Neural cell (in vitro differentiated cells): ENCODE results near the gene IGF1R. TPM values are rescaled to one million over a fixed set of nuclear protein-coding genes. Genes with fewer than 3 reads are reported as not detected.

Experiments
- H2AFZ ChIP-seq: fragments of 200-600, 300-800 bp; sonication (generic), shearing (Covaris generic); 2 replicates; pipeline ENCODE4 v1.6.0; 2014; ENCODE audit warnings: low read depth, mild to moderate bottlenecking, antibody characterized with exemption, low read length, moderate library complexity
- H3F3A ChIP-seq: fragments of 200-600 bp; shearing (Covaris generic); 2 replicates; pipeline ENCODE4 v1.6.1; 2016; ENCODE audit warnings: mild to moderate bottlenecking, moderate library complexity, mixed read lengths, antibody characterized with exemption, low read length; ENCODE audit not compliant: insufficient read depth, poor library complexity, severe bottlenecking
- H3K27ac ChIP-seq: fragments of 200-600, 300-800 bp; sonication (generic), shearing (Covaris generic); 2 replicates; pipeline ENCODE4 v1.5.1; 2014; ENCODE audit warnings: mild to moderate bottlenecking, low read length, moderate library complexity
- H3K27me3 ChIP-seq: fragments of 300-800, 200-600 bp; sonication (generic), shearing (Covaris generic); 2 replicates; pipeline ENCODE4 v1.6.0; 2014; ENCODE audit warnings: mild to moderate bottlenecking, low read depth, low read length, moderate library complexity; ENCODE audit not compliant: insufficient read depth
- H3K36me3 ChIP-seq: fragments of 300-800, 200-600 bp; sonication (generic), shearing (Covaris generic); 2 replicates; pipeline ENCODE4 v1.5.1; 2014; ENCODE audit warnings: mild to moderate bottlenecking, antibody characterized with exemption, low read length, moderate library complexity; ENCODE audit not compliant: insufficient read depth
- H3K4me2 ChIP-seq: fragments of 300-800, 200-600 bp; sonication (generic), shearing (Covaris generic); 2 replicates; pipeline ENCODE4 v1.6.0; 2014; ENCODE audit warnings: mild to moderate bottlenecking, low read length
- H3K4me3 ChIP-seq: fragments of 300-800, 200-600 bp; sonication (generic), shearing (Covaris generic); 2 replicates; pipeline ENCODE4 v1.5.1; 2014; ENCODE audit warnings: mild to moderate bottlenecking, low read length, moderate library complexity
- H3K79me2 ChIP-seq: fragments of 200-600 bp; shearing (Covaris generic); replicated peaks from 2 replicates; pipeline ENCODE4 v1.6.0; 2014; ENCODE audit warnings: mild to moderate bottlenecking, low read length, moderate library complexity; ENCODE audit not compliant: insufficient read depth
- H3K9ac ChIP-seq: fragments of 300-800, 200-600 bp; sonication (generic), shearing (Covaris generic); 2 replicates; pipeline ENCODE4 v1.6.1; 2016; ENCODE audit warnings: mild to moderate bottlenecking, low read length, mixed read lengths
- H3K9me2 ChIP-seq: fragments of 200-600 bp; shearing (Covaris generic); 2 replicates; pipeline ENCODE4 v1.6.1; 2016; ENCODE audit warnings: mild to moderate bottlenecking, low read length, mixed read lengths; ENCODE audit not compliant: insufficient read depth
- H3K9me3 ChIP-seq: fragments of 200-600, 300-800 bp; sonication (generic), shearing (Covaris generic); 2 replicates; pipeline ENCODE4 v1.6.1; 2016; ENCODE audit warnings: mild to moderate bottlenecking, mixed run types, low read length, moderate library complexity, mixed read lengths
- H4K20me1 ChIP-seq: fragments of 200-600 bp; shearing (Covaris generic); 2 replicates; pipeline ENCODE4 v1.6.1; 2016; ENCODE audit warnings: mild to moderate bottlenecking, mixed run types; ENCODE audit not compliant: insufficient read depth
- CTCF ChIP-seq: fragments of 450-650 bp; IDR thresholded peaks from 2 replicates; pipeline ENCODE4 v1.5.1; 2014; ENCODE audit warnings: antibody characterized with exemption, mild to moderate bottlenecking, moderate library complexity; ENCODE audit not compliant: poor library complexity, severe bottlenecking
- EP300 ChIP-seq: fragments of 450-650 bp; conservative IDR thresholded peaks from 2 replicates; pipeline ENCODE4 v1.6.1; 2014; ENCODE audit warnings: antibody characterized with exemption, mild to moderate bottlenecking, moderate library complexity; ENCODE audit not compliant: poor library complexity, severe bottlenecking
- EZH2 ChIP-seq: fragments of 200-600, 300-800 bp; shearing (Covaris generic), sonication (generic); IDR thresholded peaks from 2 replicates; pipeline ENCODE4 v1.6.1; 2014; ENCODE audit warnings: antibody characterized with exemption, low read length, borderline replicate concordance, mild to moderate bottlenecking; ENCODE audit not compliant: insufficient read depth, poor library complexity, severe bottlenecking
- MXI1 ChIP-seq: fragments of 450-650 bp; conservative IDR thresholded peaks from 2 replicates; pipeline ENCODE4 v1.6.1; 2014; ENCODE audit warnings: antibody characterized with exemption, mild to moderate bottlenecking; ENCODE audit not compliant: poor library complexity, severe bottlenecking
- POLR2AphosphoS5 ChIP-seq: IDR thresholded peaks from 2 replicates; pipeline ENCODE4 v1.6.1; 2012
- RAD21 ChIP-seq: fragments of 450-650 bp; conservative IDR thresholded peaks from 2 replicates; pipeline ENCODE4 v1.6.1; 2014; ENCODE audit warnings: antibody characterized with exemption, mild to moderate bottlenecking, moderate library complexity
- SMC3 ChIP-seq: fragments of 450-650 bp; conservative IDR thresholded peaks from 2 replicates; pipeline ENCODE4 v1.6.1; 2014; ENCODE audit warnings: antibody characterized with exemption, mild to moderate bottlenecking, moderate library complexity; ENCODE audit not compliant: poor library complexity
- TAF1 ChIP-seq: IDR thresholded peaks from 2 replicates; pipeline ENCODE4 v1.6.1; 2012; ENCODE audit warnings: low read depth
- polyA plus RNA-seq: library from polyadenylated mRNA; depleted of rRNA; stranded (reverse); fragments of >200 nt; gene quantifications from 2 replicates; pipeline ENCODE4 v1.2.3, GENCODE V29; 2014
- TF ChIP-seq, protein P1 (sequence below): IDR thresholded peaks from 2 replicates; pipeline ENCODE4 v1.6.1; 2012; ENCODE audit warnings: borderline replicate concordance

The IGF1R gene
- polyA plus RNA-seq, 1 donor from 2014 or later, result 10.9 TPM

DNA sequence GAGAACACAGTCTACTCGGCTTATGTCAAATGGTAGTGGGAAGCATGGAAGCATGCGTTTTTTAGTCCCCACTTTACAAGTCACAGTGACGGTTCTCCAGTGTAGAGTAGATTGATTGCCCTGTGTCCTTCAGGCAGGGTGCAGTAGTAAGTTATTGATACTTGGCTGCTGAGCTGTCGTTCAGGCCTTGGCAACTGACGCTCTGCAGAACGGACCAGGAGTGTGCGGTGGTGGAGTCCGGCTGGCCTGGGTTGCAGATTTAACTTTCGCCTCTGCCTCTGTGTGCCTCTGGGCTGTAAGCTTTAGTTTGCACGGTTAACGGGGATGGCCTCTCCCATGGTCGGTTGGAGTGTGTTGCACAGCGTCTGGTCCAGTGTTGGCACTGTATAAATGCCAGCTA lies 58.6 kb downstream of the IGF1R start:
- Histone ChIP-seq H3F3A (no peaks in the 10 kb centered on the region), H3K4me3 (no peak overlapping the region), H3K9me3 (peaks cover 7% of the 10 kb centered on the region), H3K9ac (no peak overlapping the region), H3K36me3 (peaks cover 18% of the 10 kb centered on the region), H3K27me3 (no peaks in the 10 kb centered on the region), H2AFZ (no peak overlapping the region), H3K27ac (no peak overlapping the region), H4K20me1 (no peaks in the 10 kb centered on the region), H3K9me2 (no peaks in the 10 kb centered on the region), H3K79me2 (peaks cover 78% of the 10 kb centered on the region), H3K4me2 (no peak overlapping the region)
- TF ChIP-seq, protein P1, sequence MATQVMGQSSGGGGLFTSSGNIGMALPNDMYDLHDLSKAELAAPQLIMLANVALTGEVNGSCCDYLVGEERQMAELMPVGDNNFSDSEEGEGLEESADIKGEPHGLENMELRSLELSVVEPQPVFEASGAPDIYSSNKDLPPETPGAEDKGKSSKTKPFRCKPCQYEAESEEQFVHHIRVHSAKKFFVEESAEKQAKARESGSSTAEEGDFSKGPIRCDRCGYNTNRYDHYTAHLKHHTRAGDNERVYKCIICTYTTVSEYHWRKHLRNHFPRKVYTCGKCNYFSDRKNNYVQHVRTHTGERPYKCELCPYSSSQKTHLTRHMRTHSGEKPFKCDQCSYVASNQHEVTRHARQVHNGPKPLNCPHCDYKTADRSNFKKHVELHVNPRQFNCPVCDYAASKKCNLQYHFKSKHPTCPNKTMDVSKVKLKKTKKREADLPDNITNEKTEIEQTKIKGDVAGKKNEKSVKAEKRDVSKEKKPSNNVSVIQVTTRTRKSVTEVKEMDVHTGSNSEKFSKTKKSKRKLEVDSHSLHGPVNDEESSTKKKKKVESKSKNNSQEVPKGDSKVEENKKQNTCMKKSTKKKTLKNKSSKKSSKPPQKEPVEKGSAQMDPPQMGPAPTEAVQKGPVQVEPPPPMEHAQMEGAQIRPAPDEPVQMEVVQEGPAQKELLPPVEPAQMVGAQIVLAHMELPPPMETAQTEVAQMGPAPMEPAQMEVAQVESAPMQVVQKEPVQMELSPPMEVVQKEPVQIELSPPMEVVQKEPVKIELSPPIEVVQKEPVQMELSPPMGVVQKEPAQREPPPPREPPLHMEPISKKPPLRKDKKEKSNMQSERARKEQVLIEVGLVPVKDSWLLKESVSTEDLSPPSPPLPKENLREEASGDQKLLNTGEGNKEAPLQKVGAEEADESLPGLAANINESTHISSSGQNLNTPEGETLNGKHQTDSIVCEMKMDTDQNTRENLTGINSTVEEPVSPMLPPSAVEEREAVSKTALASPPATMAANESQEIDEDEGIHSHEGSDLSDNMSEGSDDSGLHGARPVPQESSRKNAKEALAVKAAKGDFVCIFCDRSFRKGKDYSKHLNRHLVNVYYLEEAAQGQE, result no peak
- no peak for TF ChIP-seq CTCF
- TF ChIP-seq EZH2, result no peak
- no peak for TF ChIP-seq RAD21
- no peak for TF ChIP-seq EP300
- no peak for TF ChIP-seq TAF1
- TF ChIP-seq MXI1, result no peak
- no peak for TF ChIP-seq POLR2AphosphoS5
- TF ChIP-seq SMC3, result no peak

GRCh38 chr15:98708037-98708590 lies 59.8 kb downstream of the IGF1R start:
- Histone ChIP-seq H4K20me1 (no peaks in the 10 kb centered on the region), H3K4me2 (no peak overlapping the region), H3K79me2 (peaks cover 75% of the 10 kb centered on the region), H3K9me2 (no peaks in the 10 kb centered on the region), H3K9me3 (peaks cover 9% of the 10 kb centered on the region), H3K9ac (no peak overlapping the region), H3K27ac (no peak overlapping the region), H3F3A (no peaks in the 10 kb centered on the region), H3K4me3 (no peak overlapping the region), H2AFZ (no peak overlapping the region), H3K36me3 (peaks cover 18% of the 10 kb centered on the region), H3K27me3 (no peaks in the 10 kb centered on the region)
- TF ChIP-seq SMC3 (no peak), MXI1 (no peak)

- TF ChIP-seq SMC3 (no peak), RAD21 (no peak), POLR2AphosphoS5 (no peak), EZH2 (no peak), CTCF (no peak), MXI1 (no peak), TAF1 (no peak), EP300 (no peak)
- TF ChIP-seq, protein P1, result no peak
- Histone ChIP-seq H3K9me2 (no peaks in the 10 kb centered on the region), H4K20me1 (peaks cover 5% of the 10 kb centered on the region)
These were observed 63.5 kb downstream of the IGF1R start for GRCh38 chr15:98711810-98712209.

More at GRCh38 chr15:98711810-98712209, 63.5 kb downstream of the IGF1R start:
- Histone ChIP-seq H3K36me3 (peaks cover 18% of the 10 kb centered on the region), H3K27ac (no peak overlapping the region), H3F3A (no peaks in the 10 kb centered on the region), H3K9me3 (peaks cover 9% of the 10 kb centered on the region), H3K9ac (no peak overlapping the region), H2AFZ (no peak overlapping the region), H3K79me2 (peaks cover 80% of the 10 kb centered on the region), H3K27me3 (no peaks in the 10 kb centered on the region), H3K4me3 (no peak overlapping the region), H3K4me2 (no peak overlapping the region)
